SK-N-SH treated with all-trans-retinoic acid at 6 μM for 48 hours (cell line): ENCODE measurements around the gene RXYLT1.
"Not testable (repeated sequence)": the region's sequence is repeated elsewhere in the genome, so short reads cannot be mapped to it uniquely, and the experiment has no call there.

Source experiments
- ATAC-seq: fragments of 200-7000 bp; cut with Tn5 transposase; 3 replicates; pipeline ENCODE4 v1.9.1; 2020; ENCODE audit warnings: mild to moderate bottlenecking, moderate library complexity
- ARNTL ChIP-seq: fragments of 450-650 bp; formaldehyde crosslinking; IDR thresholded peaks from 2 replicates; pipeline ENCODE4 v1.5.0; 2020; ENCODE audit warnings: low read depth, mild to moderate bottlenecking, moderate library complexity, borderline replicate concordance
- BACH2 ChIP-seq: fragments of 250-450 bp; sonication (Bioruptor Pico); IDR thresholded peaks from 2 replicates; pipeline ENCODE4 v1.9.0; 2021; ENCODE audit warnings: mild to moderate bottlenecking, borderline replicate concordance
- ESRRG ChIP-seq: fragments of 250-450 bp; sonication (Bioruptor Pico); IDR thresholded peaks from 2 replicates; pipeline ENCODE4 v1.6.1; 2021; ENCODE audit warnings: mild to moderate bottlenecking
- ISL1 ChIP-seq: fragments of 250-450 bp; sonication (Bioruptor Pico); IDR thresholded peaks from 2 replicates; pipeline ENCODE4 v2.1.2; 2022; ENCODE audit warnings: mild to moderate bottlenecking, moderate library complexity
- OSR1 ChIP-seq: fragments of 250-450 bp; sonication (Bioruptor Pico); IDR thresholded peaks from 2 replicates; pipeline ENCODE4 v1.8.0; 2022; ENCODE audit warnings: moderate library complexity, mild to moderate bottlenecking, inconsistent platforms
- PPARA ChIP-seq: fragments of 250-450 bp; sonication (Bioruptor Pico); IDR thresholded peaks from 2 replicates; pipeline ENCODE4 v1.5.0; 2020; ENCODE audit warnings: mild to moderate bottlenecking, borderline replicate concordance
- TCF4 ChIP-seq: fragments of 250-450 bp; sonication (Bioruptor Pico); IDR thresholded peaks from 2 replicates; pipeline ENCODE4 v1.8.0; 2021; ENCODE audit warnings: mild to moderate bottlenecking, moderate library complexity, borderline replicate concordance
- TOX ChIP-seq: fragments of 250-450 bp; sonication (Bioruptor Pico); IDR thresholded peaks from 2 replicates; pipeline ENCODE4 v1.8.0; 2021; ENCODE audit warnings: mild to moderate bottlenecking, moderate library complexity, borderline replicate concordance
- TSHZ2 ChIP-seq: fragments of 250-450 bp; sonication (Bioruptor Pico); IDR thresholded peaks from 2 replicates; pipeline ENCODE4 v1.5.0; 2020; ENCODE audit warnings: mild to moderate bottlenecking, moderate library complexity
- ZFP30 ChIP-seq: fragments of 450-650 bp; formaldehyde crosslinking; IDR thresholded peaks from 2 replicates; pipeline ENCODE4 v1.5.0; 2022; ENCODE audit warnings: mild to moderate bottlenecking, moderate library complexity
- ZNF565 ChIP-seq: fragments of 450-650 bp; formaldehyde crosslinking; conservative IDR thresholded peaks from 2 replicates; pipeline ENCODE4 v1.5.0; 2020; ENCODE audit warnings: low read depth, mild to moderate bottlenecking, moderate library complexity
- ZNF70 ChIP-seq: fragments of 450-650 bp; formaldehyde crosslinking; IDR thresholded peaks from 2 replicates; pipeline ENCODE4 v1.5.0; 2020; ENCODE audit warnings: mild to moderate bottlenecking, moderate library complexity
- ZNF8 ChIP-seq: fragments of 450-650 bp; formaldehyde crosslinking; IDR thresholded peaks from 2 replicates; pipeline ENCODE4 v1.5.0; 2020; ENCODE audit warnings: mild to moderate bottlenecking, moderate library complexity

RXYLT1 gene

GRCh38 chr12:63779498-63780481, at the start of gene RXYLT1:
RXYLT1 (plus strand) TSS chr12:63779909; CDS start chr12:63779961, 52 bp downstream.
- peak; percentile 98 for ATAC-seq
- no peak for TF ChIP-seq OSR1 (CRISPR knock-in tag)
- no peak for TF ChIP-seq ZNF565 (CRISPR knock-in tag)
- TF ChIP-seq, all 23 proteins: peak for 0

- not testable (repeated sequence) for ATAC-seq
Observed at GRCh38 chr12:63732779-63733178, 46.9 kb upstream of the RXYLT1 start.

GRCh38 chr12:63733585-63733984, 46.1 kb upstream of the RXYLT1 start:
- ATAC-seq: not testable (repeated sequence)

- ATAC-seq: not testable (repeated sequence)
Observed at GRCh38 chr12:63740551-63740950, 39.2 kb upstream of the RXYLT1 start.

GRCh38 chr12:63741431-63741830, 38.3 kb upstream of the RXYLT1 start:
- not testable (repeated sequence) for ATAC-seq

- not testable (repeated sequence) for ATAC-seq
Observed at GRCh38 chr12:63744110-63744509, 35.6 kb upstream of the RXYLT1 start.

GRCh38 chr12:63746470-63746869, 33.2 kb upstream of the RXYLT1 start:
- not testable (repeated sequence) for ATAC-seq

GRCh38 chr12:63747136-63747535, 32.6 kb upstream of the RXYLT1 start:
- ATAC-seq: not testable (repeated sequence)

- no peak for ATAC-seq
Observed at GRCh38 chr12:63747553-63747952, 32.2 kb upstream of the RXYLT1 start.

GRCh38 chr12:63752283-63752682, 27.4 kb upstream of the RXYLT1 start:
- no peak for ATAC-seq
- TF ChIP-seq TOX (CRISPR knock-in tag) (no peak), TSHZ2 (CRISPR knock-in tag) (no peak), PPARA (CRISPR knock-in tag) (no peak), BACH2 (CRISPR knock-in tag) (no peak), ZNF8 (CRISPR knock-in tag) (no peak), ISL1 (CRISPR knock-in tag) (no peak), ZNF70 (CRISPR knock-in tag) (no peak), TCF4 (no peak)

More at GRCh38 chr12:63747553-63747952, 32.2 kb upstream of the RXYLT1 start:
- TF ChIP-seq TCF4: no peak
- TF ChIP-seq ISL1 (CRISPR knock-in tag): no peak
- no peak for TF ChIP-seq ZFP30 (CRISPR knock-in tag)
- TF ChIP-seq, all 23 proteins: peak for 0

GRCh38 chr12:63752841-63753240, 26.9 kb upstream of the RXYLT1 start:
- ATAC-seq: no peak
- TF ChIP-seq ARNTL: no peak
- TF ChIP-seq ESRRG (CRISPR knock-in tag): no peak
- TF ChIP-seq, all 23 proteins: peak for 0
